Muscle of leg (tissue), 11 donors: ENCODE data around the gene MAPK8IP3. TPM values are rescaled to one million over a fixed set of nuclear protein-coding genes. Genes with fewer than 3 reads are reported as not detected.
"Not testable (repeated sequence)": the region's sequence is repeated elsewhere in the genome, so short reads cannot be mapped to it uniquely, and the experiment has no call there.

Source experiments
- DNase-seq: peaks from one replicate; pipeline ENCODE4 v3.0.0; 2013
- H3K27ac ChIP-seq: one replicate; pipeline ENCODE4 v1.5.1; 2013; ENCODE audit warnings: mild to moderate bottlenecking, low read length, control low read depth
- H3K27me3 ChIP-seq: one replicate; pipeline ENCODE4 v1.6.1; 2013; ENCODE audit warnings: low read length; ENCODE audit not compliant: control insufficient read depth, insufficient read depth
- H3K36me3 ChIP-seq: one replicate; pipeline ENCODE4 v1.6.1; 2013; ENCODE audit warnings: low read length; ENCODE audit not compliant: control insufficient read depth, insufficient read depth
- H3K4me1 ChIP-seq: one replicate; pipeline ENCODE4 v1.6.1; 2013; ENCODE audit warnings: low read length; ENCODE audit not compliant: control insufficient read depth, insufficient read depth
- H3K4me3 ChIP-seq: one replicate; pipeline ENCODE4 v1.5.1; 2013; ENCODE audit warnings: low read length, control low read depth
- H3K9me3 ChIP-seq: replicated peaks from 2 replicates; pipeline ENCODE4 v1.6.1; 2013; ENCODE audit warnings: low read depth, low read length; ENCODE audit not compliant: control insufficient read depth
- WGBS: methylation state at CpG from one replicate; pipeline ENCODE4 v1.1.5; 2013; ENCODE audit warnings: missing lambda C conversion rate; ENCODE audit not compliant: insufficient coverage; 5-methylcytosine and 5-hydroxymethylcytosine counted together
- polyA plus RNA-seq, 8 donors: library from polyadenylated mRNA; unstranded; fragments of 120-200 nt; gene quantifications; one replicate each; pipeline versions ENCODE4 v1.2.1 to v1.2.3, GENCODE V29; 2013; ENCODE audit warnings: inconsistent platforms in 1 of 8, low replicate concordance in 1 of 8; ENCODE audit not compliant: insufficient read length in 8 of 8, insufficient read depth in 1 of 8
- total RNA-seq: library from RNA; stranded (reverse); fragments of 120-200 nt; gene quantifications from one replicate; pipeline ENCODE4 v1.2.4, GENCODE V29; 2013

MAPK8IP3 gene
- total and polyA plus RNA-seq, 9 donors, result 35.6 to 64.3 (median 50.5) TPM

DNA sequence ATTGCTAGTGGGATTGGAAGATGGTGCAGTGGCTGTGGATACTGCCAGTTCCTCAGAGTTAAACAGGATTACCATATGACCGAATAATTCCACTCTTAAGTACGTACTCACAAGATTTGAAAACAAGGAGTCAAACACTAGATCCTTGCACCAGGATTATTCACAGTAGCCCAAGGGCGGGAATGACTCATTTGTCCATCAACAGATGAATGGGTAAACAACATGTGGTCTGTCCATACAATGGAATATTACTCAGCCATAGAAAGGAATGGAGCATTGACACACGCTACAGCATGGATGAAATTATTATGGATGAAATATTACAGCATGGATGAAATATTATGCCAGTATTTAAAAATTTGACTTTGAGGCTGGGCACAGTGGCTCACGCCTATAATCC, 9.1 kb upstream of the MAPK8IP3 start:
- Histone ChIP-seq H3K9me3 (no peaks in the 10 kb centered on the region), H3K4me1 (no peaks in the 10 kb centered on the region), H3K4me3 (no peak overlapping the region), H3K36me3 (peaks cover 64% of the 10 kb centered on the region), H3K27me3 (no peaks in the 10 kb centered on the region), H3K27ac (no peak overlapping the region)
- no peak for DNase-seq
- WGBS, result 100% methylated on average over 2 of the region's 5 CpGs

DNA sequence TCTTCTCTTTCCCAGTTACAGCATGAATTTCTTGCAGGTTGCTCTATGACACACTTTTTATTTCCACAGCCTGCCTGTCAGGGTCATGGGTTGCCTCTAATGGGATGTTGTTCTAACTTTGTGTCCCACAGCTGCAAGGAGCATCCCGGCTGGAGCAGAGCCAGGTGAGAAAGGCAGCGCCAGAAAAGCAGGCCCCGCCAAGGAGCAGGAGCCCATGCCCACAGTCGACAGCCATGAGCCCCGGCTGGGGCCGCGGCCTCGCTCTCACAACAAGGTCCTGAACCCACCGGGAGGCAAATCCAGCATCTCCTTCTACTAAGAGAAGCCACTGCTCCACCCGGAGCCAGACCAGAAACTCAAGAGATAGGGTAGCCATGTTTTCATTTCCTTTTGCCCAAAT, 7.3 kb upstream of the MAPK8IP3 start:
- H3K27me3 ChIP-seq, result no peaks in the 10 kb centered on the region
- DNase-seq, result no peak
- no peaks in the 10 kb centered on the region for H3K9me3 ChIP-seq
- no peaks in the 10 kb centered on the region for H3K4me1 ChIP-seq
- no peak overlapping the region for H3K4me3 ChIP-seq
- WGBS, result 93% methylated on average over 9 of the region's 10 CpGs
- H3K27ac ChIP-seq, result no peak overlapping the region
- H3K36me3 ChIP-seq, result peaks cover 53% of the 10 kb centered on the region

DNA sequence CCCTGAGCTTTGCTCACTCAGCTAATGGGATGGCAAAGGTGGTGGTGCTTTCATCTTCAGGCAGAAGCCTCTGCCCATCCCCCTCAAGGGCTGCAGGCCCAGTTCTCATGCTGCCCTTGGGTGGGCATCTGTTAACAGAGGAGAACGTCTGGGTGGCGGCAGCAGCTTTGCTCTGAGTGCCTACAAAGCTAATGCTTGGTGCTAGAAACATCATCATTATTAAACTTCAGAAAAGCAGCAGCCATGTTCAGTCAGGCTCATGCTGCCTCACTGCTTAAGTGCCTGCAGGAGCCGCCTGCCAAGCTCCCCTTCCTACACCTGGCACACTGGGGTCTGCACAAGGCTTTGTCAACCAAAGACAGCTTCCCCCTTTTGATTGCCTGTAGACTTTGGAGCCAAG, 5.7 kb upstream of the MAPK8IP3 start:
- WGBS, result 97% methylated on average over 3 of the region's 3 CpGs
- DNase-seq, result no peak
- no peak overlapping the region for H3K27ac ChIP-seq
- no peaks in the 10 kb centered on the region for H3K4me1 ChIP-seq
- peaks cover 47% of the 10 kb centered on the region for H3K36me3 ChIP-seq
- no peaks in the 10 kb centered on the region for H3K9me3 ChIP-seq
- H3K27me3 ChIP-seq, result no peaks in the 10 kb centered on the region
- no peak overlapping the region for H3K4me3 ChIP-seq

- peaks cover 47% of the 10 kb centered on the region for H3K36me3 ChIP-seq
- H3K9me3 ChIP-seq, result no peaks in the 10 kb centered on the region
- H3K27me3 ChIP-seq, result no peaks in the 10 kb centered on the region
- WGBS, result no CpG with 5 or more reads among the region's 6 CpGs
- no peak for DNase-seq
- no peak overlapping the region for H3K4me3 ChIP-seq
- no peaks in the 10 kb centered on the region for H3K4me1 ChIP-seq
- H3K27ac ChIP-seq, result no peak overlapping the region
Observed at GRCh38 chr16:1701216-1701878, 4.6 kb upstream of the MAPK8IP3 start.

GRCh38 chr16:1705324-1705687, 689 bp upstream of the MAPK8IP3 start:
- peaks cover 24% of the 10 kb centered on the region for H3K4me1 ChIP-seq
- peaks cover 34% of the 10 kb centered on the region for H3K36me3 ChIP-seq
- not testable (repeated sequence) for DNase-seq, H3K9me3 ChIP-seq, H3K27me3 ChIP-seq
- 0% methylated on average over 10 of the region's 16 CpGs for WGBS
- peak overlapping the region; percentile 90 for H3K4me3 ChIP-seq
- H3K27ac ChIP-seq, result peak overlapping the region; percentile 97

DNA sequence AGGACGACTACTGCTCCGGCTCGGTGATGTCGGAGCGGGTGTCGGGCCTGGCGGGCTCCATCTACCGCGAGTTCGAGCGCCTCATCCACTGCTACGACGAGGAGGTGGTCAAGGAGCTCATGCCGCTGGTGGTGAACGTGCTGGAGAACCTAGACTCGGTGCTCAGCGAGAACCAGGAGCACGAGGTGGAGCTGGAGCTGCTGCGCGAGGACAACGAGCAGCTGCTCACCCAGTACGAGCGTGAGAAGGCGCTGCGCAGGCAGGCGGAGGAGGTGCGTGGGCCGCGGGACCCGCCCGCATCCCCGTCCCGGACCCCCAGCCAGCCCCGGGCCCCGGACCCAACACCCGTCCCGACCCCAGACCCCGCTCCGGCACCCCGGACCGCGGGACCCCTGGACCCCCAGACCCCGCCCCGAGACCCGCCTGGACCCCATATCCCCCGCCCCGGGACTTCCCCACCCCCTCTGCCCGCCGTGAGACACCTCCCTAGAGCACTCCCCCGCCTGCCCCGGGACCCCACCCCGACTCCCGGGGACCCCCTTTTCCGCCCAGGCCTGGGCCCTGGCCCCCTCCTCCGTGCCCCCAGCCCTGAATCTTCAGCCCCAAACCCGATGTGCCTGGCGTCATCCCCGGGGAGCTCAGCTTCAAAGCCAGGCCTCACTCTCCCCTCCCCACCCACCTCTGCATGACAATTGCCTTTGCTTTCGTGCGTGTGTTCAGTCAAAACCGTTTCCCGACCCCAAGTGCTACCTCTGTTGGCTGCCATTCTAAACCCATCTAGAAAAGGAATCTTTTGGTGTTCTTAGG, 594 bp downstream of the MAPK8IP3 start:
- Histone ChIP-seq H3K4me1 (peaks cover 24% of the 10 kb centered on the region), H3K27ac (peak overlapping the region; percentile 78), H3K27me3 (no peaks in the 10 kb centered on the region), H3K36me3 (peaks cover 29% of the 10 kb centered on the region), H3K9me3 (no peaks in the 10 kb centered on the region), H3K4me3 (peak overlapping the region; percentile 95)
- peak; percentile 40 for DNase-seq
- WGBS, result under 1% methylated on average over 45 of the region's 62 CpGs

DNA sequence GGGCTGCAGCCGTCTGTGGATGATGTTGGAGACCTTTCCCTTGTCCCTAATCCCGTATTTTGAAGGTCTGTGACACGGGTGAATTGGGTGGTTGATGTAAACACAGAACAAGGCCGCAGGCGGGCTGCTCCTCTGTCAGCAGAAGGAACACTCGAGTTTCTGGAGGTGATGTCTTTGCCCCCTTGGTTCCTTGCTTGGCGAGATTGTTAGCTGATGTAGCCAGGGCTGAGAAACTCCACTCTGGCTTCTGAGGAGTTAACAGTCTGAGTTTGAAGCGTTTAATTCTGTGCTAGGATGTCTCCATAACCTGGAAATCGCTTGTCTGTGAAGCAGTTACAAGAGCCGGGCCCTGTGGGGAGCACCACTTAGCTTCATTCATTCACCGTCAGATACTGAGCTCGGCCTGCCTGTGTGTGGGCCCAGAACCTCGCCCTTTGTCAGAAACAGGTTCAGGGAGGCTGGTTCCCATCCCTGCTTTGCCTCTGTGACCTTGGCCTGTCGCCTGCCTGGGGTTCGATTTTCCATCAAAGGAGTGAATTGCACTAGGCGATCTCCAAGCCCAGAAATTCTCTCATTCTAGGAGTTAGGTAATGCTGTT, 1.3 kb downstream of the MAPK8IP3 start:
- peak overlapping the region; percentile 60 for H3K27ac ChIP-seq
- 8% methylated on average over 14 of the region's 16 CpGs for WGBS
- H3K36me3 ChIP-seq, result peaks cover 22% of the 10 kb centered on the region
- peaks cover 24% of the 10 kb centered on the region for H3K4me1 ChIP-seq
- no peaks in the 10 kb centered on the region for H3K27me3 ChIP-seq
- peak overlapping the region; percentile 95 for H3K4me3 ChIP-seq
- no peaks in the 10 kb centered on the region for H3K9me3 ChIP-seq
- DNase-seq, result peak; percentile 20

DNA sequence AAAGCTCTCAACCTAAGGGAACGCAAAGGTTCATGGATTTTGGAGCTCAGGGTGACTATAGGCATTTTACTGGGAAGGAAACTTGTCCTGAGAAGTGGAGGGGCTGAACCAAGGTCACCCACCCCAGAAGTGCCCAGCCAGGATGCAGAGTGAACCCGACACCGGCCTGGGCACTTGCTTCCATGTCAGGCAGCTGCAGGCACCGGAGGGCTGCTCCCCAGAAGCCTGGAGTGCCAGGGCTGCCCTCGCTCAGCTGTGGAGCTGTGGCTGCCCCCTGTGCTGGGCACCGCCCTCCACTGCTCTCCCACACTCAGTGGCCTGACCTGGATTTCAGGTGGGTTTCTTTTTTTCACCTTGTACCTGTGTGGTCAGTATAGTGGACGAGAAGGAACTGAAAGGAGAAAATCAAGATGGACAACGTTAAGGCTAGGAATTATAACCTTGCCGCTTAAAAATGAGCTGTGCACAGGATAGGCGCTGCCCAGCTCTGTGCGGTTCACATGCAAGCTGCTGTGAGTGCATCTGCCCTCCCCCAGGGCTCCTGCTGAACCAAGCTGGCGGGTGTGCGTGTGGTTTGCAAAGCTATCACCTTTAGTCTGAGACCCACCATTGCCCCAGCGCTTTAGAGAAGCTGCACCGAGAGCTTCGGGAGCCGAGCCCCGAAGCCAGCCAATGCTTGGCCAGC, 2.2 kb downstream of the MAPK8IP3 start:
- H3K27ac ChIP-seq, result no peak overlapping the region
- H3K9me3 ChIP-seq, result no peaks in the 10 kb centered on the region
- H3K4me1 ChIP-seq, result peaks cover 28% of the 10 kb centered on the region
- H3K36me3 ChIP-seq, result peaks cover 25% of the 10 kb centered on the region
- H3K27me3 ChIP-seq, result no peaks in the 10 kb centered on the region
- no peak overlapping the region for H3K4me3 ChIP-seq
- 88% methylated on average over 17 of the region's 18 CpGs for WGBS
- no peak for DNase-seq

DNA sequence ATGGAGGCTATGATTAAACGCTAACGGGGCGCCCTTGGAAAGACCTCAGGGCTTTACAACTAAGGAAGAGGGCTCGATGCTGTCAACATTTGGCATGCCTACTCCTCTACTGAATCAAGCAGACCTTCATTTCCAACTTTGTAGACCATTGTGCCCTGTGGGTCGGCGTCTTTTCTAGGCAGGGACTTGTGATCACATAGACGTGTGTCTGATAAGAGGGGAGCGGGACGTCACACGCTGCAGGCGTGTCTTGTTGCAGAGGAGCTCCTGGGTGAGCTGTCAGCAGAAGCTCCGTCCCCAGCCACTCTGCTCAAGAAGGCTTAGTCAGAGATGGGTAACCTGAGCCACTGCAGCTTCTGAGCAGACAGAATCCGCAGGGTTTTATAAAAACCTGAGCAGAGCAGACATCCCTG, 2.8 kb downstream of the MAPK8IP3 start:
- Histone ChIP-seq H3K9me3 (no peaks in the 10 kb centered on the region), H3K36me3 (peaks cover 24% of the 10 kb centered on the region), H3K27me3 (no peaks in the 10 kb centered on the region), H3K4me1 (peaks cover 29% of the 10 kb centered on the region), H3K27ac (no peak overlapping the region), H3K4me3 (no peak overlapping the region)
- WGBS, result 76% methylated on average over 13 of the region's 13 CpGs
- DNase-seq, result no peak

DNA sequence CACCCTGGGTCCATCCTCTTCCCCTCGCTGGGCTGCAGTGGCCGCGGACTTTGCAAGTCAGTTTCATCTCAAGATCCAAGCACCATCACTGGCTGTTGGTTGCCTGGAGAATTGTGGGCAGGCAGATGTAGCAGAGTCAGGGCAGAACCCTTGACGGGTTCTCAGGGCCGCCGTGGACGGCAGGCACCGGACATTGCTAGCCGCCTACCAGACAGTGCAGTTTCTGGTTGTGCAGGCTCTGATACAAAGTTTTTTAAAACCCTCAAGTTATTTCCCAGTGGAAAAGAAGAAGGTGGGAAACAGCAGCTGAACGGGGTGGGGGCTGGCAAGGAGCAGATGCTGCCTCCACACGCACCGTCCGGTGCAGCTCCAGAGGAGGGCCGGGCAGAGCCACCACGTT, 3.4 kb downstream of the MAPK8IP3 start:
- H3K4me1 ChIP-seq, result peaks cover 29% of the 10 kb centered on the region
- no peaks in the 10 kb centered on the region for H3K27me3 ChIP-seq
- DNase-seq, result no peak

More for the DNA sequence above, 3.4 kb downstream of the MAPK8IP3 start:
- WGBS, result 81% methylated on average over 4 of the region's 15 CpGs
- Histone ChIP-seq H3K36me3 (peaks cover 27% of the 10 kb centered on the region), H3K9me3 (no peaks in the 10 kb centered on the region), H3K4me3 (no peak overlapping the region), H3K27ac (no peak overlapping the region)
